Sigmoid colon (tissue), 7 donors: ENCODE results near the gene CLDND2. TPM values are rescaled to one million over a fixed set of nuclear protein-coding genes. Genes with fewer than 3 reads are reported as not detected.

Source experiments
- DNase-seq: peaks from one replicate; pipeline ENCODE4 v3.0.0-alpha.2; 2019
- H3K27ac ChIP-seq, 4 donors: fragments of 200-600 bp; sonication (generic); one replicate each; pipeline ENCODE4 v1.5.1; 2016 to 2019; ENCODE audit warnings: mild to moderate bottlenecking in 1 of 4
- H3K27me3 ChIP-seq, 3 donors: fragments of 200-600 bp; sonication (generic); one replicate each; pipeline ENCODE4 v1.5.1; 2019; ENCODE audit warnings: mild to moderate bottlenecking in 1 of 3
- H3K36me3 ChIP-seq, 4 donors: fragments of 200-600 bp; sonication (generic); one replicate each; pipeline ENCODE4 v1.5.1; 2016 to 2019
- H3K4me1 ChIP-seq, 4 donors: fragments of 200-600 bp; sonication (generic); one replicate each; pipeline ENCODE4 v1.5.1; 2017 to 2019
- H3K4me3 ChIP-seq, 4 donors: fragments of 200-600 bp; sonication (generic); one replicate each; pipeline ENCODE4 v1.5.1; 2017 to 2019; ENCODE audit warnings: mild to moderate bottlenecking in 2 of 4, moderate library complexity in 1 of 4
- H3K9me3 ChIP-seq, 4 donors: fragments of 200-600 bp in 3 of 4; sonication (generic) in 3 of 4; one replicate each; pipeline versions ENCODE4 v1.5.1 to v1.6.1; 2013 to 2019
- EP300 ChIP-seq, 4 donors: sonication (generic); formaldehyde crosslinking; IDR thresholded peaks; one replicate each; pipeline ENCODE4 v1.6.1; 2017; ENCODE audit warnings: antibody characterized with exemption in 4 of 4
- POLR2A ChIP-seq, 2 donors: fragments of 450-650 bp; IDR thresholded peaks; one replicate each; pipeline ENCODE4 v1.6.1; 2016; ENCODE audit warnings: antibody characterized with exemption in 2 of 2, mild to moderate bottlenecking in 2 of 2, moderate library complexity in 2 of 2
- POLR2AphosphoS5 ChIP-seq, 4 donors: sonication (generic); formaldehyde crosslinking; IDR thresholded peaks; one replicate each; pipeline ENCODE4 v1.6.1; 2017; ENCODE audit warnings: antibody characterized with exemption in 4 of 4
- WGBS, 2 donors: extraction: QIAGEN DNeasy Blood & Tissue Kit; methylation state at CpG; one replicate each; pipeline ENCODE4 v1.1.7; 2013; 5-methylcytosine and 5-hydroxymethylcytosine counted together
- intact Hi-C: fragments of 100-400 bp; cut with DNase I; formaldehyde crosslinking; loops from one replicate; pipeline ENCODE4 v1.15.1; 2023
- polyA plus RNA-seq, 3 donors: library from polyadenylated mRNA; stranded (reverse); fragments of 200-250 nt; gene quantifications; one replicate each; pipeline ENCODE4 v1.2.3, GENCODE V29; 2013
- total RNA-seq, 4 donors: library from RNA; depleted of rRNA; stranded (reverse); fragments of >200 nt; gene quantifications; one replicate each; pipeline ENCODE4 v1.1.0, GENCODE V29; 2016
- TF ChIP-seq, protein P1 (sequence below), 4 experiments: fragments of 450-650 bp in 3 of 4; fragments of 200-600 bp in 1 of 4; IDR thresholded peaks; one replicate each; pipeline ENCODE4 v1.5.1; 2016 to 2019; ENCODE audit warnings: antibody characterized with exemption in 4 of 4, mild to moderate bottlenecking in 3 of 4, moderate library complexity in 2 of 4
- donor health status: healthy with polysubstance abuse.
- donor health status: Bipolar disorder and iron deficiency.
- donor health status: healthy.

Gene CLDND2
- total and polyA plus RNA-seq, 7 donors = 0.35 to 3.6 TPM; not detected in 5

DNA sequence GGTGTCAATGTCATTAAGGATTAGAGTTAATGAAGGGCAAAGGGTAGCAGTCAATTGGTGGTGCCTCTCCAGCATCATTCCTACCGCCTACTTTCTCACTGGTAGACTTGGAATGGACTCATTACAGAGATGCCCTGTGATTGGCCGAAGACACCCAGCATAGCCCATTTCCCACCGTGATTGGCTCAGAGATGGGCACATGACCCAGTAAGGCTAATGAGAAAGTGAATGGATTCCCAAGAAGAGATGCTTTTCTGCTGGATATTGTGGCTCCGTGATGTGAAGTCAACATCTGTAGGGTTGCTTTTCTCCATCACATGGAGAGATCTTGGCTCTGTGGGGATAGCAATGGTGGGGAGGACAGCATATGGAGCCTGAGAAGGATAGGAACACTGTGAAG is 38.4 kb downstream of the CLDND2 start:
- no peak overlapping the region for H3K4me3 ChIP-seq
- intact Hi-C loops = no loop called here
- WGBS, 2 donors = 96 to 97% methylated on average over 4 of the region's 4 CpGs
- H3K4me1 ChIP-seq = peaks cover 0 to 14% (median 4%) of the 10 kb centered on the region in 4 donors
- H3K36me3 ChIP-seq = no peaks in the 10 kb centered on the region
- no peak overlapping the region for H3K27ac ChIP-seq
- H3K27me3 ChIP-seq = peaks cover 23 to 51% (median 46%) of the 10 kb centered on the region in 3 donors
- DNase-seq = no peak
- H3K9me3 ChIP-seq = peaks cover 0 to 4% (median 0%) of the 10 kb centered on the region in 4 donors
- TF ChIP-seq, protein P1, sequence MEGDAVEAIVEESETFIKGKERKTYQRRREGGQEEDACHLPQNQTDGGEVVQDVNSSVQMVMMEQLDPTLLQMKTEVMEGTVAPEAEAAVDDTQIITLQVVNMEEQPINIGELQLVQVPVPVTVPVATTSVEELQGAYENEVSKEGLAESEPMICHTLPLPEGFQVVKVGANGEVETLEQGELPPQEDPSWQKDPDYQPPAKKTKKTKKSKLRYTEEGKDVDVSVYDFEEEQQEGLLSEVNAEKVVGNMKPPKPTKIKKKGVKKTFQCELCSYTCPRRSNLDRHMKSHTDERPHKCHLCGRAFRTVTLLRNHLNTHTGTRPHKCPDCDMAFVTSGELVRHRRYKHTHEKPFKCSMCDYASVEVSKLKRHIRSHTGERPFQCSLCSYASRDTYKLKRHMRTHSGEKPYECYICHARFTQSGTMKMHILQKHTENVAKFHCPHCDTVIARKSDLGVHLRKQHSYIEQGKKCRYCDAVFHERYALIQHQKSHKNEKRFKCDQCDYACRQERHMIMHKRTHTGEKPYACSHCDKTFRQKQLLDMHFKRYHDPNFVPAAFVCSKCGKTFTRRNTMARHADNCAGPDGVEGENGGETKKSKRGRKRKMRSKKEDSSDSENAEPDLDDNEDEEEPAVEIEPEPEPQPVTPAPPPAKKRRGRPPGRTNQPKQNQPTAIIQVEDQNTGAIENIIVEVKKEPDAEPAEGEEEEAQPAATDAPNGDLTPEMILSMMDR (IDR thresholded peaks at IDR 0.05) = no peak
- TF ChIP-seq EP300 (IDR thresholded peaks at IDR 0.05) = no peak
- no peak for TF ChIP-seq POLR2A (IDR thresholded peaks at IDR 0.05)
- no peak for TF ChIP-seq POLR2AphosphoS5 (IDR thresholded peaks at IDR 0.05)

DNA sequence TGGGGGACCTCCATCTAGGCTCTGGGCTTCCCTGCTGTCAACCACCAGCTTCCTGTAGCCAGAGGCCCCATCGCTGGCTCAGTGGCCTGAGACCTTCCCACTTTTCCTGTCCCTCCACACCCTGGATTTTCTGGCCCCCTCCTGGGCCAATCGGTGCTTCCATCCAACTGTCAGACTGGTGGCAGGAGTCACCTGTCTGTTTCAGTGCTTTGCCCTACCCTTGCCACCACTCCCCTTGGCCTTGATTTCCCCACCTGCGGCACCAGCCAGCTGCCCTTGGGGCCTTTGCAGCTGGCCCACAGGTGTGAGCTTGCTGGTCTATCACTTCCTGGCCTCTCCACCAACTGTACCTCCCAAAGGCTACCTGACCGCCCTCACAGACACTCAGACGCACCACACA is 39.4 kb downstream of the CLDND2 start:
- 87 to 94% methylated on average over 5 of the region's 5 CpGs for WGBS, 2 donors
- intact Hi-C loops = no loop called here
- peaks cover 23 to 55% (median 46%) of the 10 kb centered on the region in 3 donors for H3K27me3 ChIP-seq
- H3K36me3 ChIP-seq = no peaks in the 10 kb centered on the region
- TF ChIP-seq POLR2A (IDR thresholded peaks at IDR 0.05) (no peak), EP300 (IDR thresholded peaks at IDR 0.05) (no peak), POLR2AphosphoS5 (IDR thresholded peaks at IDR 0.05) (no peak)
- TF ChIP-seq, protein P1 (IDR thresholded peaks at IDR 0.05) = no peak
- no peak for DNase-seq
- no peak overlapping the region for H3K27ac ChIP-seq
- H3K4me3 ChIP-seq = no peak overlapping the region
- peaks cover 0 to 14% (median 4%) of the 10 kb centered on the region in 4 donors for H3K4me1 ChIP-seq
- H3K9me3 ChIP-seq = peaks cover 0 to 4% (median 0%) of the 10 kb centered on the region in 4 donors

DNA sequence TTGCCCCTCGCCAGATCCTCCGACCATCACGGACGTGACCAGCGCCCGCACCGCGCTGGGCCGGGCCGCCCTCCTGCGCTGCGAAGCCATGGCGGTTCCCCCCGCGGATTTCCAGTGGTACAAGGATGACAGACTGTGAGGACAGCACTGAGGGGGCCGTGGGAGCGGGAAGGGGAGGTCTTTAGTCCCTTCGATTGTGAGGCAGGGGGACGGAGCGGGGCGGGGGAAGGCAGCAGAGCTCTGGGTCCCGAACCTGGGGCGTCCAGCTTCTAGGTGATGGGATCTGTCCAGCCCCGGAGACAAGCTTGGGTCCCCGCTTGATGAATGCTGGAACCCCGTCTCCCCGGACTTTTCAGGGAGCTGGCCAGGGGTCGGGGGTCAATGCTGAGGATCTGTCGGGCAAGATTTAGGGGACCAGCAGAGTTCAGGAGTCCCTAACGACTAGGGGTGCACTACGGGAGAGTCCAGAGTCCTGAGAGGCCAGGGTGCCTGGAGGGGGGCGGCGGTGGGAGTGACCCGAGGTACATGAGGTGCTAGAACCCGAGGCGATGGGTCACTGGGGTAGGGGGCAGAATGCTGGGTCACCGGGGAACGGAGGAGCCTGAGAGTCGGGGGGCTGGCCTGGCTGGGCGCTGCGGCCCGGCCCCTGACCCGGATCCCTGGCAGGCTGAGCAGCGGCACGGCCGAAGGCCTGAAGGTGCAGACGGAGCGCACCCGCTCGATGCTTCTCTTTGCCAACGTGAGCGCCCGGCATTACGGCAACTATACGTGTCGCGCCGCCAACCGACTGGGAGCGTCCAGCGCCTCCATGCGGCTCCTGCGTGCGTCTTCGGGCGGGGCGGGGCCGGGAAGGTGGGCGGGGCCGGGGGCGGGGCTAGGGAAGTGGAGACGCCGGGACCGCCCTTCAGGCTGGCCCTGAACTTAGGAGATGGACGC is 41.5 kb downstream of the CLDND2 start:
- no peak overlapping the region for H3K27ac ChIP-seq
- 4 to 10% methylated on average over 75 of the region's 75 CpGs for WGBS, 2 donors
- no peaks in the 10 kb centered on the region for H3K36me3 ChIP-seq
- peaks cover 23 to 62% (median 46%) of the 10 kb centered on the region in 3 donors for H3K27me3 ChIP-seq
- H3K4me3 ChIP-seq = peak overlapping the region in 1 of 4 donors; percentile 11
- DNase-seq = no peak
- TF ChIP-seq, protein P1 (IDR thresholded peaks at IDR 0.05) = no peak
- TF ChIP-seq POLR2A (IDR thresholded peaks at IDR 0.05) = no peak
- TF ChIP-seq POLR2AphosphoS5 (IDR thresholded peaks at IDR 0.05) = no peak
- TF ChIP-seq EP300 (IDR thresholded peaks at IDR 0.05) = no peak
- H3K4me1 ChIP-seq = peaks cover 0 to 14% (median 4%) of the 10 kb centered on the region in 4 donors
- intact Hi-C loops = no loop called here
- H3K9me3 ChIP-seq = peaks cover 0 to 4% (median 0%) of the 10 kb centered on the region in 4 donors

DNA sequence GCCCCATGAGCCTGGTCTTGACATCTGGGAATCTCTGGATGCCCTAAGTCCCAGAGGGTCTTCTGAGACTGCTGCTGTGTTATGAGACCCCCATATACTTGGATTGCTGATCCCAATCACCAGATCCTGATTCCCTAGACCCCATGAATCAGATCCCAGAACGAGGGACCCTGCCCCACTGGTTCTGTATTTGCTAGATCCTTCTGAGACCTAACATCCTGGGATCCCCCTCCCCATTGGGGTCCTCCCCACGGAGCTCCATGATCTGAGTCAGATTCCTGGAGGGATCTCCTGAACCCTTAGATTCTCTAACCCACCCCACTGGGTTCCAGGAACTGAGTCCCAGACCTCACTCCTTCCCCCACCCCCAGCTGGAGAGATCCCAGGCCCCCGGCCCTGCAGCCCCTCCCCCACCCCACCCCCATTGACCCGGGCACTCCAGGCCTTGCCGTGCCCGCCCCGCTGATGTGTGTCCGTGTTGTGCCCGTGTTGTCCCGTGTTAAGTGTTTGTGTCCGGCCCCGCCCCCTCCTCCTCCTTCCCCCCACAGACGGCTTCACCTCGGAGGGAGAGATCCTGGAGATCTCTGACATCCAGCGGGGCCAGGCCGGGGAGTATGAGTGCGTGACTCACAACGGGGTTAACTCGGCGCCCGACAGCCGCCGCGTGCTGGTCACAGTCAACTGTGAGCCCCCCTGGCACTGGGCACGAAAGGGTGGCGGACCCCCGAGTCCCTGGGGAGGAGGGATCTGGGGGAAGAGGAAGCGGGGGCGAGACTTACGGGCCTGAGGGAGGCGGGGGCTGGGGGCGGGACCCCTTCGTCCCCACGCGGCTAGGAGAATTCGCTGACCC is 42.4 kb downstream of the CLDND2 start:
- WGBS, 2 donors = 22 to 25% methylated on average over 36 of the region's 36 CpGs
- no peaks in the 10 kb centered on the region for H3K36me3 ChIP-seq
- TF ChIP-seq, protein P1 (IDR thresholded peaks at IDR 0.05) = no peak
- TF ChIP-seq EP300 (IDR thresholded peaks at IDR 0.05) (no peak), POLR2A (IDR thresholded peaks at IDR 0.05) (no peak), POLR2AphosphoS5 (IDR thresholded peaks at IDR 0.05) (no peak)
- peaks cover 0 to 4% (median 0%) of the 10 kb centered on the region in 4 donors for H3K9me3 ChIP-seq
- H3K4me1 ChIP-seq = peaks cover 0 to 14% (median 4%) of the 10 kb centered on the region in 4 donors
- intact Hi-C loops = no loop called here
- no peak overlapping the region for H3K4me3 ChIP-seq
- DNase-seq = no peak
- H3K27ac ChIP-seq = no peak overlapping the region
- H3K27me3 ChIP-seq = peaks cover 23 to 62% (median 46%) of the 10 kb centered on the region in 3 donors
